Activated CD4-positive, alpha-beta T cell treated with anti-CD3 and anti-CD28 coated beads, Interleukin-2, Interleukin-4, amounts not matched to agents 100 ng/mL and 50 ng/mL, durations not matched to agents 16 hours and 8 hours (primary cell): ENCODE data around the gene MRPL34.

Source experiments
- DNase-seq: peaks from one replicate; pipeline ENCODE4 v3.0.0-alpha.2; 2020; ENCODE audit warnings: low spot score

MRPL34 gene

GRCh38 chr19:17328517-17329365 lies 23.1 kb downstream of the MRPL34 start:
- DNase-seq, result no peak

GRCh38 chr19:17329366-17330261 lies 23.9 kb downstream of the MRPL34 start:
- no peak for DNase-seq

GRCh38 chr19:17330262-17331044 lies 24.8 kb downstream of the MRPL34 start:
- DNase-seq, result no peak

GRCh38 chr19:17331045-17331558 lies 25.4 kb downstream of the MRPL34 start:
- no peak for DNase-seq

- DNase-seq, result no peak
Measured at GRCh38 chr19:17332360-17332676, 26.6 kb downstream of the MRPL34 start.

GRCh38 chr19:17332677-17333581 lies 27.3 kb downstream of the MRPL34 start:
- peak; percentile 32 for DNase-seq

GRCh38 chr19:17333611-17334413 lies 28.1 kb downstream of the MRPL34 start:
- peak; percentile 88 for DNase-seq

- peak; percentile 95 for DNase-seq
Measured at GRCh38 chr19:17334414-17335409, 29.0 kb downstream of the MRPL34 start, which contains the start of gene ANO8. TSS of gene ANO8 (minus strand) at chr19:17334855. CDS start at chr19:17334670, 185 bp downstream.

GRCh38 chr19:17335575-17335974 lies 29.9 kb downstream of the MRPL34 start:
- no peak for DNase-seq

GRCh38 chr19:17336872-17337674 lies 31.4 kb downstream of the MRPL34 start, which contains the start of gene GTPBP3:
TSS of gene GTPBP3 (plus strand) at chr19:17337553. CDS start at chr19:17337612, 59 bp downstream.
- peak; percentile 99 for DNase-seq

- DNase-seq, result peak; percentile 56
Measured at GRCh38 chr19:17337675-17338432, 32.2 kb downstream of the MRPL34 start.

- no peak for DNase-seq
Measured at GRCh38 chr19:17338433-17339078, 32.9 kb downstream of the MRPL34 start.

GRCh38 chr19:17339088-17339741 lies 33.5 kb downstream of the MRPL34 start:
- DNase-seq, result peak; percentile 60

GRCh38 chr19:17340302-17340870 lies 34.7 kb downstream of the MRPL34 start:
- DNase-seq, result no peak

- no peak for DNase-seq
Measured at GRCh38 chr19:17340871-17341357, 35.2 kb downstream of the MRPL34 start.
